HG03108 (cell line): Measurements from ENCODE around the gene ATG7.

Source experiments
- ATAC-seq: cut with Tn5 transposase; IDR thresholded peaks from one replicate; pipeline ENCODE4 v1.9.1; 2021; ENCODE audit warnings: moderate library complexity; ENCODE audit not compliant: unreplicated experiment

The ATG7 gene

GRCh38 chr3:11603628-11604027 lies 331.4 kb downstream of the ATG7 start:
- no peak for ATAC-seq

GRCh38 chr3:11604139-11604892 lies 332.1 kb downstream of the ATG7 start:
- no peak for ATAC-seq

GRCh38 chr3:11605398-11605797 lies 333.2 kb downstream of the ATG7 start:
- ATAC-seq, result no peak

- ATAC-seq, result no peak
These were observed 334.0 kb downstream of the ATG7 start for GRCh38 chr3:11606090-11606784.

GRCh38 chr3:11606865-11607440 lies 334.8 kb downstream of the ATG7 start:
- no peak for ATAC-seq
